ENCODE measurements around the gene SPATA20.

DNA sequence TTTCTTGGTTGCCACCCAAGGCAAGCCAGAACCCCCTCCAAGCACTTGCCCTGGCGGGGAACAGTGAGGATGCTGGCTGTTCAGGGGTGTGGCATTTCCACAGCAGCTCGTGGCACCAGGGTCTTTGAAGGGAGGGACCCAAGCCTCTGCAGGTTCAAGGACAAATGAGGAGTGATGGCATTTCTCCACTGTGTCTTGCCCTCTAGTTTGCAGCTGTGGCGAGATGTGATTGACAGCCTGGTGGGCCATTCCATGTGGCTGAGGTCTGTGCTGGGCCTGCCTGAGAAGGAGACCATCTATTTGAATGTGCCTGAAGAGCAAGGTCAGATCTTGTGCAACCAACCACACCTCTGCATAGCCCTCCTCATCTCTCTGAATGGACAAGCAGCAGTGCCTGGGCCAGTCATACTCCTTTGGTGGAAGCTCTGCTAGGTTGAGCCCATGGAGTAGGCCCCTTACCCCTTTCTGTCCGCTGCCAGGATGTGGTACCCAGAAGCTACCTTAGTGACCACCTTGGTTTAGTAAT, 19.0 kb upstream of the SPATA20 start:
- TF ChIP-seq, protein P1, sequence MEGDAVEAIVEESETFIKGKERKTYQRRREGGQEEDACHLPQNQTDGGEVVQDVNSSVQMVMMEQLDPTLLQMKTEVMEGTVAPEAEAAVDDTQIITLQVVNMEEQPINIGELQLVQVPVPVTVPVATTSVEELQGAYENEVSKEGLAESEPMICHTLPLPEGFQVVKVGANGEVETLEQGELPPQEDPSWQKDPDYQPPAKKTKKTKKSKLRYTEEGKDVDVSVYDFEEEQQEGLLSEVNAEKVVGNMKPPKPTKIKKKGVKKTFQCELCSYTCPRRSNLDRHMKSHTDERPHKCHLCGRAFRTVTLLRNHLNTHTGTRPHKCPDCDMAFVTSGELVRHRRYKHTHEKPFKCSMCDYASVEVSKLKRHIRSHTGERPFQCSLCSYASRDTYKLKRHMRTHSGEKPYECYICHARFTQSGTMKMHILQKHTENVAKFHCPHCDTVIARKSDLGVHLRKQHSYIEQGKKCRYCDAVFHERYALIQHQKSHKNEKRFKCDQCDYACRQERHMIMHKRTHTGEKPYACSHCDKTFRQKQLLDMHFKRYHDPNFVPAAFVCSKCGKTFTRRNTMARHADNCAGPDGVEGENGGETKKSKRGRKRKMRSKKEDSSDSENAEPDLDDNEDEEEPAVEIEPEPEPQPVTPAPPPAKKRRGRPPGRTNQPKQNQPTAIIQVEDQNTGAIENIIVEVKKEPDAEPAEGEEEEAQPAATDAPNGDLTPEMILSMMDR (IDR thresholded peaks at IDR 0.05): no peak
- TF ChIP-seq POLR2A (IDR thresholded peaks at IDR 0.05): no peak
